B cell (primary cell): ENCODE results near the gene TCP11L2.

ENCODE experiments used
- EZH2 ChIP-seq: IDR thresholded peaks from 2 replicates; pipeline ENCODE4 v1.6.1; 2012; ENCODE audit warnings: borderline replicate concordance, low read depth, mild to moderate bottlenecking, moderate library complexity, low read length; ENCODE audit not compliant: insufficient read depth, poor library complexity, severe bottlenecking
- TF ChIP-seq, protein P1 (sequence below): fragments of 200-600 bp; IDR thresholded peaks from one replicate; pipeline ENCODE4 v1.8.0; 2022; ENCODE audit warnings: antibody characterized with exemption, mild to moderate bottlenecking

- TF ChIP-seq, protein P1, sequence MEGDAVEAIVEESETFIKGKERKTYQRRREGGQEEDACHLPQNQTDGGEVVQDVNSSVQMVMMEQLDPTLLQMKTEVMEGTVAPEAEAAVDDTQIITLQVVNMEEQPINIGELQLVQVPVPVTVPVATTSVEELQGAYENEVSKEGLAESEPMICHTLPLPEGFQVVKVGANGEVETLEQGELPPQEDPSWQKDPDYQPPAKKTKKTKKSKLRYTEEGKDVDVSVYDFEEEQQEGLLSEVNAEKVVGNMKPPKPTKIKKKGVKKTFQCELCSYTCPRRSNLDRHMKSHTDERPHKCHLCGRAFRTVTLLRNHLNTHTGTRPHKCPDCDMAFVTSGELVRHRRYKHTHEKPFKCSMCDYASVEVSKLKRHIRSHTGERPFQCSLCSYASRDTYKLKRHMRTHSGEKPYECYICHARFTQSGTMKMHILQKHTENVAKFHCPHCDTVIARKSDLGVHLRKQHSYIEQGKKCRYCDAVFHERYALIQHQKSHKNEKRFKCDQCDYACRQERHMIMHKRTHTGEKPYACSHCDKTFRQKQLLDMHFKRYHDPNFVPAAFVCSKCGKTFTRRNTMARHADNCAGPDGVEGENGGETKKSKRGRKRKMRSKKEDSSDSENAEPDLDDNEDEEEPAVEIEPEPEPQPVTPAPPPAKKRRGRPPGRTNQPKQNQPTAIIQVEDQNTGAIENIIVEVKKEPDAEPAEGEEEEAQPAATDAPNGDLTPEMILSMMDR = no peak
- TF ChIP-seq EZH2 = no peak
Observed at GRCh38 chr12:106273491-106273890, 29.0 kb upstream of the TCP11L2 start.
